Activated naive CD4-positive, alpha-beta T cell treated with anti-CD3 and anti-CD28 coated beads, Interleukin-2, amount 50 U/mL, for 24 hours (primary cell): ENCODE data around the gene LRFN5.
A peak's percentile ranks its signal among the peaks of the same experiment; 100 is the strongest.
"Not testable (repeated sequence)": the region's sequence is repeated elsewhere in the genome, so short reads cannot be mapped to it uniquely, and the experiment has no call there.

Experiments
- H3K27ac Mint-ChIP-seq: one replicate; pipeline ENCODE4 v1.8.0; 2021; ENCODE audit warnings: mild to moderate bottlenecking, mixed read lengths
- H3K27me3 Mint-ChIP-seq: one replicate; pipeline ENCODE4 v1.8.0; 2021; ENCODE audit warnings: mixed read lengths
- H3K36me3 Mint-ChIP-seq: one replicate; pipeline ENCODE4 v1.8.0; 2021; ENCODE audit warnings: mixed read lengths
- H3K4me1 Mint-ChIP-seq: one replicate; pipeline ENCODE4 v1.8.0; 2021; ENCODE audit warnings: mixed read lengths
- H3K4me3 Mint-ChIP-seq: one replicate; pipeline ENCODE4 v1.8.0; 2021; ENCODE audit warnings: mild to moderate bottlenecking, mixed read lengths
- H3K9me3 Mint-ChIP-seq: one replicate; pipeline ENCODE4 v1.8.0; 2021; ENCODE audit warnings: mixed read lengths

LRFN5 gene

DNA sequence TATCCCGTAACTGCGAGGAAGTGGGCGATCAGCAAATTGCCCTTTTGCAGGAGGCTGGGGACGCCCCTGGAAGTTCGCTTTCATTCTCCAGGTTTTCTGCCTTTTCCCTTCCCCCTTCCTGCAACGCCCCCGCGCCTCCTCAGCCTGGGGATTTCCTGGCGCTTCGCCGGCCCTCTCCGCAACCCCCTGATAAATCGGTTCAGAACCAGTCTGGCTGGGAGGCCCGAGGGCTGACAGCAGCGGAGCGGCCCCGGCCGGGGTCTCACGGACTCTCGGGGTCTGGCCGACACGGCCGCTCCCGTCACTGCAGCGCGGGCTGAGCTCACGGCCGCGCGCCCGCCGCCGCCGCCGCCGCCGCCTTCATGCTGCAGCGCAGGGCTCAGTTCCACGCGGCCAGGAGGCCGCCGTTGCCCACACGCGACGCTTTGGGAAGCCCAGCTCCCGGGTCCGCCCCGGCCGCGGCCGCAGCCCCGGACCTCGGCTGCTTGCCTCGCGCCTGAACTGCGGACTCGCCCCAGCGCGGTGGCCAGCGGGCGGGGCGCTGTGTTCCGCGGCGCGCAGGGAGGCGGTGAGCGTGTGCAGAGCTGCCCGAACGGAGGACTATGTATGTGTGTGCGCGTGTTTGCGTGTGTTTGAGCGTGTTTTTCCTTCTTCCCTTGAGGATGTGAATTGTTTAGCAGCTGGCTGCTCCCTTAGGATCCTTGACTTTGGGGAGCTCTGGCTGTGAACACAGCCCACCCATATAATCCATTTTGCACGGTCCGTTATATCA is at the start of gene LRFN5:
Gene LRFN5 (plus strand): TSS at position 345 of the 772 bp plus-strand sequence.
- no peak within 1 kb of the TSS for H3K27ac Mint-ChIP-seq
- peak within 1 kb of the TSS; percentile 78 for H3K4me3 Mint-ChIP-seq
- H3K36me3 Mint-ChIP-seq, result no peaks in the 10 kb centered on the region
- H3K4me1 Mint-ChIP-seq, result peaks cover 58% of the 10 kb centered on the region
- H3K9me3 Mint-ChIP-seq, result no peaks in the 10 kb centered on the region
- peaks cover 56% of the 10 kb centered on the region for H3K27me3 Mint-ChIP-seq

DNA sequence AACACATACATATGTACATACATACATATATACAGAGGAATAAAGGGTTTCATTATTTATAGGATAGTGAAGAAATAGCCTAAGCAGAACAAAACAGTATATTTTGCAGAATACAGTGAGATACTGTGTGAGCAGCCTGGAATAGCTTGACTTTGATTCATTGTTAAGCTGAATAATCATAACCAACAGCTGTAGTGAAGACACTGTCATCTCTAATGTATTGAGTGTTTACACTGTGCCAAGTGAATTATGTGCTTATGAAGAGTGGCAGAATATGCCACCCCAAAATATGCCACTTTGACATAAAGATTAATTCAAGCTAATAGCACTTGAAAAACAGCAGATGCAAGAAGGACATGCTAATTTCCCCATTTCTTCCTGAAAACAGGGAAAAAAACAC is 48.2 kb upstream of the LRFN5 start:
- Mint-ChIP-seq H3K4me3 (no peak overlapping the region), H3K4me1 (no peaks in the 10 kb centered on the region), H3K36me3 (no peaks in the 10 kb centered on the region), H3K27me3 (no peaks in the 10 kb centered on the region), H3K9me3 (no peaks in the 10 kb centered on the region), H3K27ac (no peak overlapping the region)

- H3K27ac Mint-ChIP-seq, H3K27me3 Mint-ChIP-seq, H3K9me3 Mint-ChIP-seq, H3K4me3 Mint-ChIP-seq, H3K36me3 Mint-ChIP-seq, H3K4me1 Mint-ChIP-seq: not testable (repeated sequence)
Measured at GRCh38 chr14:41566864-41567263, 39.8 kb upstream of the LRFN5 start.

DNA sequence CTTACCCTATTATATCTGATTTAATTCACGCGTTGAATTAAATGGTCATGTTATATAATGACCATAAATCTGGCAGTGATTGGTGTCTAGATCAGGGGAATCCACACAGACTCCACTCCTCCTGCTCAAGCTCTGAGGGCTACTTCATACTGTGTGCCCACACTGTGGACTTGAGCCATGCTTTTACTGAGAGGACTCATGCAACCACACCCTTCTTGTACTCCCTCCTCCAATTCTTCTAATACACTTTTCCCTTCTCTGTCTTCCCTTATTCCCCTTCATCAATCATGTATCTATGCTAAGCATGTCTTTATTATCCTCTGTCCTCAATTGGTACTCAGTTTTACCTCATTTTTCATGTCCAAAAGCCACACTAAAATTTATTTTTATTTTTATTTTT is 37.7 kb upstream of the LRFN5 start:
- Mint-ChIP-seq H3K9me3 (no peaks in the 10 kb centered on the region), H3K36me3 (no peaks in the 10 kb centered on the region), H3K4me3 (no peak overlapping the region), H3K4me1 (no peaks in the 10 kb centered on the region), H3K27ac (no peak overlapping the region), H3K27me3 (peaks cover 3% of the 10 kb centered on the region)

DNA sequence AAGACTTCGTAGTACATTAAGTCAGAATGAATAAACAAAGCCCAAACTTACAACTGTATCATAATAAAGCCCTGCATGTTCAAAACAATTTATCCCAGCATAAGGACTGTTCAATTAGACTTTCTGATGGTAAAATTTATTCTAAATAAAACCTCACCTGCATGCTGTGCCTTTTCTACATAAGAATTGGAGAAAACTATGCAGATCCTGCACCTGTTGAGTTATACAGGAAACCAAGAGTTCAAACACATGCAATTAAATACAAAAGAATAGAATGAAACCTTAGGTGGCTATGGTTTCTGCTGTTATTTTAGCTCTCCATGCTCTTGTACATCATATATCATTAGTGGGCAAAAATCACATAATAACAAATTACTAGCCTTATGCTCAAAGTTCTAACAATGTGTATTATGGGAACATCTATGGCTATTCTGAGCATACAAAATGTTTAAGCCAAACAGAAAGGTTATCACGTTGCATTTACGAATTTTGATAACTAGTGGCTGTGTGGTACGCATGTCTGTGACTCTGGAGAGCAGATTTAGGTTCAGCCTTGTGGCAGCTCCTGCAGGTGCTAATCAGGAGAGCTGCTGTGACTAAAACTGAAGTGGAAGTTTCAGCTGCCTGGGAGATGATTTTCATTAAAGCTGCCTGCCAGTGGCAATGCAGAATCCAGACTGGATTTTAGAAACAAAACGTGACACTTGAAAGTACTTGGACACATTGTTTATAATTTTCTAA is 36.1 kb upstream of the LRFN5 start:
- Mint-ChIP-seq H3K27ac (no peak overlapping the region), H3K27me3 (peaks cover 3% of the 10 kb centered on the region), H3K9me3 (no peaks in the 10 kb centered on the region), H3K4me3 (no peak overlapping the region), H3K4me1 (no peaks in the 10 kb centered on the region), H3K36me3 (no peaks in the 10 kb centered on the region)

DNA sequence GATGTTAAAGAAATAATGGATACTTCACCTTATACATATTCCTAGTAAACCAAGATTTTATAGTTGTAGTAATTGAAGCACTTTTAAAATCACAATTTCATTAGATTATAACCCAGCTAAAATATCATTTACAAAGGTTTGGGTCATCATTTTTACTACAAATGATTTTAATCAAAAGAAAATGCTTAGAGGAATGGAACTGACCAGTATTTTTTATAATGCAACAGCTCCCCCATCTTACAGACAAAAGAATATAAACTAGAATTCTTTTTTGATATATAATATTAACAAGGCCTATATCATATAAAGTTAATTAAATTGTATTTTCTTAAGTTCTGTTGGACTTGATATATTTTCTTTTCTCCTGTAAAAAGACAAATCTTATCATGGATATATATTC is 20.4 kb upstream of the LRFN5 start:
- no peaks in the 10 kb centered on the region for H3K36me3 Mint-ChIP-seq
- H3K27ac Mint-ChIP-seq, result no peak overlapping the region
- H3K4me1 Mint-ChIP-seq, result no peaks in the 10 kb centered on the region
- no peak overlapping the region for H3K4me3 Mint-ChIP-seq
- H3K9me3 Mint-ChIP-seq, result no peaks in the 10 kb centered on the region
- peaks cover 10% of the 10 kb centered on the region for H3K27me3 Mint-ChIP-seq

DNA sequence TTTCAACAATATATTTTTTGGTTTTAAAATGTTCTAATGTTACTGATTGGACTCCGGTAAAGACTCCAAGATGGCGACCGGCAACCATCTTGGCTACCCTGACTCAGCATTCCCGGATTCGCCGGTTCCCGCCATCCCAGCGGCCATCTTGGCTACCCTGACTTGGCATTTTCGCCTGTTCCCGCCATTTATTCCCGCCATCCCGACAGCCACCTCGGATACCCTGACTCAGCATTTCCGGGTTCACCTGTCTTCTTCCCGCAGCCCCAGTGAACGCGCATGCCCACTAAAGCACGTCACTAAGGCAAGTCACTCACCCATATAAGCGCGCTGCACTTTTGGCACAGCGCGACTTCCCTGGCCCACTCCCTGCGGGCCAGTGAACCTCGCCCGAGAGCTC is 9.0 kb upstream of the LRFN5 start:
- Mint-ChIP-seq H3K27ac (no peak overlapping the region), H3K36me3 (no peaks in the 10 kb centered on the region), H3K4me3 (no peak overlapping the region), H3K27me3 (peaks cover 3% of the 10 kb centered on the region), H3K9me3 (no peaks in the 10 kb centered on the region), H3K4me1 (no peaks in the 10 kb centered on the region)

DNA sequence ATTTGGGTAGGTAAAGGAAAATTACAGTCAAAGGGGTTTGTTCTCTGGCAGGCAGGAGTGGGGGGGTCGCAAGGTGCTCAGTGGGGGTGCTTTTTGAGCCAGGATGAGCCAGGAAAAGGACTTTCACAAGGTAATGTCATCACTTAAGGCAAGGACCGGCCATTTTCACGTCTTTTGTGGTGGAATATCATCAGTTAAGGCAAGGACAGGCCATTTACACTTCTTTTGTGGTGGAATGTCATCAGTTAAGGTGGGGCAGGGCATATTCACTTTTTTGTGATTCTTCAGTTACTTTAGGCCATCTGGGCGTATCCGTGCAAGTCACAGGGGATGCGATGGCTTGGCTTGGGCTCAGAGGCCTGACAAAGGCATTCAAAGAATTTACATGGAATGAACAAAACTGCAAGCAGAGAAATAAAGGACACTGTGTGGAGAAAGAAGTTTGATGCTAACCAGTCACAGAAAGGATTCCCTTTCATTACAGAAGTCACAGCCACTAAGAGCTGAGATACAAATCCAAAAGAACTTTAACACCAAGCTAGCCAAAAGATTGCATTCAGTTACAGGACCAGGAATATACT is 6.8 kb upstream of the LRFN5 start:
- H3K36me3 Mint-ChIP-seq, H3K4me3 Mint-ChIP-seq, H3K9me3 Mint-ChIP-seq, H3K27ac Mint-ChIP-seq, H3K4me1 Mint-ChIP-seq: not testable (repeated sequence)
- peaks cover 13% of the 10 kb centered on the region for H3K27me3 Mint-ChIP-seq

DNA sequence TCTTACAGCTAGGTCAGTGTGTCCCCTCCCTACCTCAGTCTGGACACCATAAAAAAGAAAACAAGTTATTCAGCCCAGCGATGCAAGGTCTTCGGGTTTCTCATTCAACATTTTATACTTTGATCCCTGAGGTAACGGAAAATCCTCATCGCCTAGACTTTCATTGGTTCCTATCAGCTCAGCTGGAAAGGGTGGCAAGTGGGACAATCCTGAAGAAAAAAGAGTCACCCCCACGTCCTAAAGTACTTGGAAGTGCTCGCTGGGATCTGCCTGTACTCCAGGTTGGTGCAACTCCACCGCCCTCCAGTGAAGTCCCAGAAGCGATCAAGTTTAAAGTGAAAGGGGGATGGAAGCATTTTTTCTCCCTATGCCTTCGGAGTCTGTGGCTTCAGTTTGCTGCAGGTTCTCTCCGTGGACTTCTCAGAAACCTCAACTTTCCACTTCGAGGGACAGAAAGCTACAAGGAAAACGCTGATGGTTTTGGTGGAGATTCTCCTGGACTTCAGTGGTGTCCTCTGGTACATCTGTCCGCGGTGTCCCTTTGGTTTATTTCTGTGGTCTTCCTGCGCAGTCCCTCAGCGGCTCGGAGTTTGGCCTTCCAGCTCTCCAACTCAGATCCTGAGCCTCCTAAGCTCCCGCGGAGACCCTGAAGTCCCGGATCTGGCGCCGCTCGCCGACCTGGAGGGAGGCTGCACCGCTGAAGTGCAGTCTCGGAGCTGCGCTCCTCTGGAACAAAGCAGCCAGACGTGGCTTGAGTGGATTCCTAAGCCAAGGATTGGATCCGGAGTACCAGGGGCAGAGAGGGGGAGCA is 1.8 kb upstream of the LRFN5 start:
- Mint-ChIP-seq H3K36me3 (no peaks in the 10 kb centered on the region), H3K27me3 (peaks cover 45% of the 10 kb centered on the region)

GRCh38 chr14:41605550-41606281 is 960 bp upstream of the LRFN5 start:
- Mint-ChIP-seq H3K4me1 (peaks cover 58% of the 10 kb centered on the region), H3K27me3 (peaks cover 49% of the 10 kb centered on the region), H3K27ac (no peak overlapping the region), H3K4me3 (peak overlapping the region; percentile 77), H3K36me3 (no peaks in the 10 kb centered on the region), H3K9me3 (no peaks in the 10 kb centered on the region)

More for the DNA sequence above, 1.8 kb upstream of the LRFN5 start:
- Mint-ChIP-seq H3K9me3 (no peaks in the 10 kb centered on the region), H3K4me1 (peaks cover 53% of the 10 kb centered on the region), H3K4me3 (peak overlapping the region; percentile 77), H3K27ac (no peak overlapping the region)

DNA sequence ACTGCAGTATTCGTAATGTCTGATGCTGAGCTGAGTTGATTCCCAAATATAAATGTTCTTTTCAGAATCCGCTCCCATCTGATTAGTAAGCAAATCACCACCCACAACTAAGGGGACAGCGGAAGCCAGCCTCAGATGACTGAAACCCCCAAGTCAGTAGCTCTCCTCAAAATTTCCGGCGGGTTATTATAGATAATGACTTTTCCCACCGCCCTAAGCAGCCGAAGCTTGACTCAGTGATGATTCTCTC is 469 bp upstream of the LRFN5 start:
- H3K9me3 Mint-ChIP-seq, result no peaks in the 10 kb centered on the region
- no peak overlapping the region for H3K27ac Mint-ChIP-seq
- H3K4me1 Mint-ChIP-seq, result peaks cover 58% of the 10 kb centered on the region
- peaks cover 52% of the 10 kb centered on the region for H3K27me3 Mint-ChIP-seq
- no peaks in the 10 kb centered on the region for H3K36me3 Mint-ChIP-seq
- H3K4me3 Mint-ChIP-seq, result peak overlapping the region; percentile 77

DNA sequence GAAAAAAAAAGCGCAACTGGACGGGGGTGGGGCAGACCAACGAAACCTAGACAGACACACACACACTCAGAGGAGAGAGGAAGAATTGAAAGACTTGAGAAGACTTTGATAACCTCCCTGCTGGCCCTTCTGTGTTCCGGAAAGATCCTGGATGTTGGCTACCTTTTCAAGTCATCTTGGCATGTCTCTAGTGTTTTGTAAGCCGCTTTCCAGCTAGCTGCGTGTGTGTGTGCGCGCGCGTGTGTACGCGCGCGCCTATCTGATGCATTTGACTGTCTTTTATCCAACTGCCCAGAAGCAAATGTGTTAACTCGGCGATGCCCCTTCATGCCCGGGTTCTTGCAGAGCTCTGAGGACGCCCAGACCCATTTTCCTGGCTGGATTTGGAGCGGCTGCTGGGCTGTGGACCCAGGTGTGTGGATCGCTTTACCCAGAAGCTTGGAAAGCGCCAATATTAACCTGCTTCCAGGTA is 664 bp downstream of the LRFN5 start:
- no peak overlapping the region for H3K27ac Mint-ChIP-seq
- H3K36me3 Mint-ChIP-seq, result no peaks in the 10 kb centered on the region
- peak overlapping the region; percentile 78 for H3K4me3 Mint-ChIP-seq
- H3K9me3 Mint-ChIP-seq, result no peaks in the 10 kb centered on the region
- peaks cover 59% of the 10 kb centered on the region for H3K27me3 Mint-ChIP-seq
- H3K4me1 Mint-ChIP-seq, result peaks cover 58% of the 10 kb centered on the region

- Mint-ChIP-seq H3K27ac (no peak overlapping the region), H3K27me3 (peaks cover 59% of the 10 kb centered on the region), H3K4me1 (peaks cover 58% of the 10 kb centered on the region), H3K36me3 (no peaks in the 10 kb centered on the region), H3K4me3 (peak overlapping the region; percentile 78), H3K9me3 (no peaks in the 10 kb centered on the region)
Measured at GRCh38 chr14:41607966-41608663, 1.4 kb downstream of the LRFN5 start.

DNA sequence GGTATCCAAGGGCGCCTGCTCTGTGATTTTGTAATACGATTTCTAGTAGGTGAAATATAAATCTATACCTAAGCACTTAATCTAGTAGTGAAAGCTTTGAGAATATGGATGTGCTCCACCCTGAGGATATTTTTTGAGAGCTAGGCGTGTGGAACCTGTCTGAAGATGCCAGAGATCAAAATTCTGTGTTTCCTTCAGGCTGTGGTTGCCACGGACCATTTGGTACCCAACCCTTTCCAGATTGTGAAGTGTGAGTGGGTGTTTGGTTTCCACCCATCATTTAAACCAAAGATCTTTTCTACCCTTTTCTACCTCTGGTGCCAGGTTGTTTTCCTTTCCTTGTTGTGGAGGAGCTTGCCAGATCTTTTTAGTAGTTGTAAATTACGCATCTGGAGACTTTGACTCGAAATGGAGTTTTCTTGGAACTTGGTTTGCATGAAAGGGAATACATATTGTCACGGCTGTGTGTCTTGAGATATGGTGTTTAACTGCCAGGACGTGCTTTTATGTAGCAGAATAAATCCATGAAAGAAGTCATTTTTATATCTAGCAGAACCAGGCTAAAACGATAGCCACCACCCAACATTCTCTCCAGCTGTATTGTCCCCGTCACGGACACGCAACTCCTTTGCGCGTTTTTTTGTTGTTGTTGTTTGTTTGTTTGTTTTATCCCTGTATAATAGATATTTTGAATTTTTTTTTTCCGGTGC is 2.2 kb downstream of the LRFN5 start:
- Mint-ChIP-seq H3K27ac (no peak overlapping the region), H3K36me3 (no peaks in the 10 kb centered on the region), H3K4me3 (peak overlapping the region; percentile 78), H3K9me3 (no peaks in the 10 kb centered on the region), H3K4me1 (peaks cover 58% of the 10 kb centered on the region), H3K27me3 (peaks cover 58% of the 10 kb centered on the region)
